ENCODE measurements around the gene REC8.

DNA sequence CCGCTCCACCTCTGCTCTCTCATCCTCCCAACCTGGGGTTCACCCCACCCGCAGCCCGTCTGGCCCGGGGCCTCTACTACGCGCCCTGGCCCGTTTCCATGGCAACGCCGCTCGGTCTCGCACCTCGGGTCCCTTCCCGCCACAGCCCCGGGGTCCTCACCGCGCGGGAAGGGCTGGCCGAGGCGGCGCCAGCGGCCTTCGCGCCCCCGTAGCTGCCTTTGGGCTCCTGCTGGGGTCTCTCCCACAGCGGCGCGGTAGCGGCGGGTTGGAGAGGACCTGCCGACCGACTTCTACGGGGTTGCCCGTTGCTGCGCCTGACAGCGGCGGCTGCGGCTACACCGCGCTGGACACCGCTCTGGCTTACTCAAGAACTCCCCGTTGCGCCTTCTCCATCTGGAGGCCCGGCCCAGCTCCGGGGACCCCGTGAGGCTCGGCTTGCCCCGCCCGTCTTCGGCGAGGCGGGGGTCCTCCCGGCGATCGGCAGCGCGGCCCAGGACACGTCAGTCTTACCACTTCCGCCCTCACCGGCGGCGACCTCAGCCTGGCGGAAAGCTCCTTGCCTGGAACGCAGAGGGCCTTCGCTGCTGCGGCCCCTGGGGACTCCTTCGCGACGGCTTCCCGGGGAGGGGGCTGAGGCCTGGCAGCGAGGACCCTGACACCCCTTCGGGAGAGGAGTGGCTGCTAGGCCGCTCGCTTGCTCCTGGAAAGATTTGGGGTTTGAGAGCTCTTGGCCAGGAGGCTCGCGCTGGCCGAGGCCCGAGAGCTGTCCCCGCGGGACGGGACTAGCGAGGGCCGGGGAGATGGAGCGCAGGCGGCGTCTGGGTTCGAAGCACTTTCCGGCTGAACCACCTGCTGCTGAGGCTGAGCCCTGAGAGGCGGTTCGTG is 23.5 kb downstream of the REC8 start, which contains the start of gene TM9SF1:
- TF ChIP-seq, protein P1, sequence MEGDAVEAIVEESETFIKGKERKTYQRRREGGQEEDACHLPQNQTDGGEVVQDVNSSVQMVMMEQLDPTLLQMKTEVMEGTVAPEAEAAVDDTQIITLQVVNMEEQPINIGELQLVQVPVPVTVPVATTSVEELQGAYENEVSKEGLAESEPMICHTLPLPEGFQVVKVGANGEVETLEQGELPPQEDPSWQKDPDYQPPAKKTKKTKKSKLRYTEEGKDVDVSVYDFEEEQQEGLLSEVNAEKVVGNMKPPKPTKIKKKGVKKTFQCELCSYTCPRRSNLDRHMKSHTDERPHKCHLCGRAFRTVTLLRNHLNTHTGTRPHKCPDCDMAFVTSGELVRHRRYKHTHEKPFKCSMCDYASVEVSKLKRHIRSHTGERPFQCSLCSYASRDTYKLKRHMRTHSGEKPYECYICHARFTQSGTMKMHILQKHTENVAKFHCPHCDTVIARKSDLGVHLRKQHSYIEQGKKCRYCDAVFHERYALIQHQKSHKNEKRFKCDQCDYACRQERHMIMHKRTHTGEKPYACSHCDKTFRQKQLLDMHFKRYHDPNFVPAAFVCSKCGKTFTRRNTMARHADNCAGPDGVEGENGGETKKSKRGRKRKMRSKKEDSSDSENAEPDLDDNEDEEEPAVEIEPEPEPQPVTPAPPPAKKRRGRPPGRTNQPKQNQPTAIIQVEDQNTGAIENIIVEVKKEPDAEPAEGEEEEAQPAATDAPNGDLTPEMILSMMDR (IDR thresholded peaks at IDR 0.05; ENCODE audit: insufficient read depth, low read depth, low read length): no peak
- TF ChIP-seq EZH2 (IDR thresholded peaks at IDR 0.05; ENCODE audit: insufficient read depth, low read length): no peak
